Ramos (cell line): ENCODE results near the gene COL20A1.

Experiments used
- in situ Hi-C: fragments of 300-500 bp; cut with MboI; formaldehyde crosslinking; loops from one replicate; pipeline ENCODE4 v1.14.3; 2022; ENCODE audit warnings: low sequenced_read_pairs; ENCODE audit not compliant: unreplicated experiment

Gene COL20A1

DNA sequence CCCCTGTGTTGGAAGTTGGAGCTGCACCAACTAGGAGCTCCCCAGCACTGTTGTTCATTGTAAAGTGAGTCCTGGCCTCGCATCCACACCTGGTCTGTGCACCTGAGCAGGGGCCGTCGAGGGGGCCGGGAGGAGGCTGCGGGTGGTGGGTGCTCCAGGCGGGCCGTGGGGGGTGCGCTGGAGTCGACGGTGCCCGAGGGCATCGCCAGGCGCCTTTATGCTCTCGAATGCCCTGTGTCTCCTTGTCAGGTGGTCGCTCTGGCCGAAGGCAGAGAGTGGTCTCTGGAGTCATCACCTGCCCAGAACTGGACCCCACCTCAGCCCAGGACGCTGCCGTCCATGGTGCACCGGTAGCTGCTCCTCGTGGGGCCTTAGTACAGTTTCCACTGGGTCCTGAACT is 16.0 kb upstream of the COL20A1 start:
- in situ Hi-C loops = no loop called here

GRCh38 chr20:63277466-63278272 is 15.3 kb upstream of the COL20A1 start:
- in situ Hi-C loops = no loop called here

DNA sequence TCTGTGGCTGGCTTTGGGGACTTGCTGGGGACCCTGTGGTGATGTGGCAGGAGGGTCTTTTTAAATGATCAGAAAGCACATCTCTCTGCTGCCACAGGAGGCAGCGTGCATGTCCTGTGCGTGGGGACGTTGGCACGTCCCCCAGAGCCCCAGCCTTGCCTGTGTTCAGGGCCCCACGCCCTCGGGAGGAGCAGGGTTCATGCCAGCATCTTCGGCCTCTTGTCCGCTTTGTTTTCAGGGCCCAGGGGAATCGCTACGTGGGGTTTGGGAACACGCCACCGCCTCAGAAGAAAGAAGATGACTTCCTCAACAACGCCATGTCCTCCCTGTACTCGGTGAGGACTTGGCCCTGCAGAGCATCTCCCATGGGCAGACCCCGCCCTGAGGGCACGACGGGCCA is 14.3 kb upstream of the COL20A1 start:
- in situ Hi-C loops = no loop called here

GRCh38 chr20:63279931-63280330 is 13.1 kb upstream of the COL20A1 start:
- in situ Hi-C loops = no loop called here

DNA sequence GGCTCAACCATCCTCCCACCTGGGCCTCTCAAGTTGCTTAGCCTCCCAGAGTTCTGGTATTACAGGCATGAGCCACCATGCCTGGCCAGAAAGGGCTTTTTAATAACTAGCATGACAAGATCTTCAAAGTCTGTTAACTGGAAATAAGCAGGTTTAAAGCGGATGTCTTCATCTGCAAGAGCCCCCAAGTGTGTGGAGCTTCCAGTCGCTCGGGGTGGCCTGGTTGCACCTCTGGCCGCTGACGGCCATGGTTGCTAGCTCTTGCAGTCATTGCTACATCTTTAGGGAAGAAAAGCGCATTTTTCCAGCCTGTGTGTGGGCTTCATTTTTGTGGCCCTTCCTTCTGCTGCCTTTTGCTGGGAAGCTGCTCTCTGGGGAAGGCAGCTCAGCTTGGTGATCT is 12.6 kb upstream of the COL20A1 start:
- in situ Hi-C loops = no loop called here

- in situ Hi-C loops = no loop called here
These were observed 11.9 kb upstream of the COL20A1 start for GRCh38 chr20:63280929-63281545.

DNA sequence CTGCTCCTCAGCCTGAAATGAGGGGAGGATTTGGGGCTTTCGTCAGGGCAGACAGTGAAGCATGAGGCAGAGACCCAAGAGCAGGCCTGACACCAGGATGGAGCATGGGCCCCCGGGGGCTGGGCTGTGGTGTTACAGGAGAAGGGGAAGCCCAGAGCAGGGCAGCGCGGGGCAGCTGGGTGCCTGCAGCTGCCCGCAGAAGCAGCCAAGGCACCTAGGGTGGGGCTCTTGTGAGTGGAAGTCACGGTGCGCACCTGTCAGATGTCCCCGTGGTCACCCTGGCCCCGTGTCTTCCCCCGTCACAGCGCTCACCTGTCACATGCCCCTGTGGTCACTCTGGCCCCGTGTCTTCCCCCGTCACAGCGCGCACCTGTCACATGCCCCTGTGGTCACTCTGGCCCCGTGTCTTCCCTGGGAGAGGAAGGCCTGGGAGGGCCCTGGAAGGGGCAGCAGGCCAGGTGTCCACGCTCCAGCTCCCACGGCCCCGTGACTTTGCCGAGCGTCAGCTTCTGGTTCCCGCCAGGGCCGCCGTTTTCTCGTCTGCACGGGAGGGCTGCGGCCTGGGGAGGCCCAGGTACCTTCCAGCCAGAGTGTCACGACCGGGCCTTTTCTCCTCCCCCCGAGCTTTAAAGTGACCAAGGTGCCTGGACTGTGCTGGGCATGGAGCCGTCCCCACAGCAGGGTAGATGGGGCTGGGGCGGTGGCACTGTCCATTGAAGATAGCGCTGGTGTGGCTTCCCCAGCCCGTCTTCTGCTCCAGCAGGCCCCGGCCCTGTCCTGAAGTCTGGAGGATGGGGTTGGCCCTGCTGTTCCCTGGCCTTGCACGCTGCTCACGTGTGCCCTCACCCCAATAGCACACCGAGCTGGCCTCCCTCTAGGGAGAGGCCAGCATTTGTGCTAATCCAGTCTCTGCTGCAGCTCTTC is 11.0 kb upstream of the COL20A1 start:
- in situ Hi-C loops = no loop called here

GRCh38 chr20:63282946-63283345 is 10.0 kb upstream of the COL20A1 start:
- in situ Hi-C loops = no loop called here

DNA sequence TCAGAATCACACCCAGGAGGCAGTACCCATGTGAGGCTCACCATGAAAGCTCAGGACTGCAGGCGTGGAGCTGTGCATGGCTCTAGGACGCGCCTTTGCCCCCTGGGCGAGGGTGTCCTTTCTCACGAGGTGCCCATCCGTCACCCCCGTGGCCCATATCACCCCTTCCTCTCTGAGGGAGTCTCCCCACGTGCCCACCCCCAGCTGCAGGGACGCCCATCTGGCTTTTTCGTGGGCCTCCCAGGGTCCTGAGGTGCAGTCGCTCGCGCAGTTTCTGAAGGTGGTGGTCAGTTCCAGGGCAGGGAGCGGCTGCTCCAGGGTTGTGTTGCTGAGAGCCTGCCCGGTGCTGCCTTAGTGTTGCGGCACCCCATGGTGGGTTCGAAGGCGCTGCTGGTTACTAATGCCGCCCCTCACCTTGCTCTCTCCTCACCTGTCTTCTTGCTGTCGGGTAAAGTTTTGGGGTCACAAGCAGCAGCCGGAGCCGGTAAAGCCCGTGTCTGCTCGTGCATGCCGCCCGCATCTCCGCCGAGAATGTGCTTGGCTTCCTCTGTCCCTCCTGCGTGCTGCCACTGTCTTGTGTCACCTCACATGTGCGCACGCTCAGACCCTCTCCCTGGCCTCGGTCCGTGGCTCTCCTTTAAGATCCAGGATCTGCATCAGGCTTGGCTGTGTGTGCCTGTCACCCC is 9.4 kb upstream of the COL20A1 start:
- in situ Hi-C loops = no loop called here

GRCh38 chr20:63284083-63284440 is 8.9 kb upstream of the COL20A1 start:
- in situ Hi-C loops = no loop called here

- in situ Hi-C loops = no loop called here
These were observed 8.4 kb upstream of the COL20A1 start for GRCh38 chr20:63284544-63284949.

- in situ Hi-C loops = no loop called here
These were observed 7.9 kb upstream of the COL20A1 start for GRCh38 chr20:63284981-63285524.

- in situ Hi-C loops = no loop called here
These were observed 7.1 kb upstream of the COL20A1 start for GRCh38 chr20:63285636-63286615.

DNA sequence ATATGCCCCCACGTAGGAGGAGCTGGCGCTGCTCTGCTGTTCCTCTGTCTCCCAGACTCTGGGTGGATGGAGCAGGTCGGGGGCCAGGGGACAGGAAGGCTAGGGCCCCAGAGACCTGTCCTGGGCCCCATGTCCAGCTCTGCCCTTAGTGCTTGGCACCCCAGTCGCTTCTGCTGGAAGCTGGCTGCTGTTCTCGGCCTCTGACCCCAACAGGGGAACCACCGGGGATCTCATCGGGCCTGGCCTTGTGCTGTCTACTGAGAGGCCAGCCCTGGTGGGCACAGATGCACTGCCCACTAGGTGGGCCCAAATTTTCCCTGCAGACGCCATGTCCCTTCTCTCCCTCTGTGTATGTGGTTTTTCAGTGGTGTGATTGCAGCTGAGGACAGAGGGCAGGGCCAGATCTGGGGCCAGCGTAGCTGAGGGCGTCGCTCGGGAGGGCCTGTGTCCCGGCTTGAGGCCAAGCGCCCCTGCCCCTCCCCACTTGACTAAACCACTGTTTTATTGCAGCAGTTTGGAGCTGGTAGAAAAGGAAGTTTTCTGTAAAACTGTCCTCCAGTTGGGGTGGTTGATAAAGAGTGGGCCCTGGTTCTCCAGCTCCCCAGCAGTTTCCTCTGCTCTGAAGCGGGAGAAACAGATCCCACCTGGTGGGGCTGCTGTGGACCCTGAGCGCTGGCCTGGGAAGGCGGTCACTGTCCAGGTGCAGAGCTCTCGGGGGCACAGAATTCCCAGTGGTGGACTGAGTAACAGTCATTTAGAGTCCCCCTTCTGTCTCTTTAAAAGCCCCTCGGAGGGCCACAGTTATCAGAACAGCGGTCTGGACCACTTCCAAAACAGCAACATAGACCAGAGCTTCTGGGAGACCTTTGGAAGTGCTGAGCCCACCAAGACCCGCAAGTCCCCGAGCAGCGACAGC is 5.9 kb upstream of the COL20A1 start:
- in situ Hi-C loops = no loop called here

- in situ Hi-C loops = no loop called here
These were observed 5.0 kb upstream of the COL20A1 start for GRCh38 chr20:63287697-63288580.

DNA sequence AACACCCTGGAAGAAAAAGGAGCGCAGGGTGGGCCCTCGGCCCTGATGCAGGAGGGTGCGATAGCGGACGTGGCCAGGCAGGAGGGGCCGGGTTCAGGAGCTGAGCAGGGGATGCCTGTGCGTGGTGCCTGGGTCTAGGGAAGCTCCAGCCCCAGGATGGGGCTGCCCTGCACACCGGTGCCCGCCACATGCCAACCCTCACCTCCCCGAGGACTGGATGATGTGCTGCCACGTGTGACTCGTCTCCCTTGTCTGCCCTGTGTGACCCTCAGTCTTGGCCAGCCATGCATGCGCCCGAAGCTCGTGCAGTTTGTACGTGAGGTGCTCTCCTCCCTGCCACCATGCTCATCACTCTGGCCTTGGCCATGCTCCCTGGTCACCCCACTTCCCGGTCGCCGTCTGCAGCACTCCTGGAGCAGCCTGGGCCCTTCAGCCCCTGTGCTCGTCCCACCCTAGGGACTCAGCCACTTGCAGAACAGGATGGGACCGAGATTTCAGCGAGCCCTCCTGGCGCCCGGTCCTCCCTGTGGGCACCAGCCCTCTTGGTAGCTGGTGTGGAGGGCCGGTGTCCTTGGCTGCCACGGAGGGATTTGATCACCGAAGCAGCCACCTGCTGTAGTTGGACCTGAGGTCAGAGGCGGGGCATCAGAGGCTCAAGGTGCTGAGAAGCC is 4.3 kb upstream of the COL20A1 start:
- in situ Hi-C loops = no loop called here
